GM18507 (cell line): Measurements from ENCODE around the gene WDR37.
A peak's percentile ranks its signal among the peaks of the same experiment; 100 is the strongest.
"Not testable (repeated sequence)": the region's sequence is repeated elsewhere in the genome, so short reads cannot be mapped to it uniquely, and the experiment has no call there.

ENCODE experiments used
- DNase-seq: peaks from one replicate; pipeline ENCODE4 v3.0.0; 2011; ENCODE audit warnings: low read depth; ENCODE audit not compliant: insufficient read length; ENCODE audit errors: extremely low spot score
- FAIRE-seq: peaks from 2 replicates; lab custom pipeline; 2011; peaks lifted over from hg19 to GRCh38; lab: Jason Lieb, UNC

WDR37 gene

GRCh38 chr10:1100143-1100542, 44.0 kb downstream of the WDR37 start:
- DNase-seq, result no peak
- no peak for FAIRE-seq

GRCh38 chr10:1100691-1101368, 44.6 kb downstream of the WDR37 start:
- DNase-seq, result no peak
- FAIRE-seq, result no peak

GRCh38 chr10:1101946-1102345, 45.8 kb downstream of the WDR37 start:
- FAIRE-seq, result no peak
- DNase-seq, result no peak

GRCh38 chr10:1102416-1102815, 46.2 kb downstream of the WDR37 start:
- FAIRE-seq, result no peak

GRCh38 chr10:1102831-1103230, 46.6 kb downstream of the WDR37 start:
- no peak for DNase-seq
- no peak for FAIRE-seq

More at GRCh38 chr10:1102416-1102815, 46.2 kb downstream of the WDR37 start:
- DNase-seq, result no peak

GRCh38 chr10:1103551-1103950, 47.4 kb downstream of the WDR37 start:
- FAIRE-seq (no peak), DNase-seq (no peak)

GRCh38 chr10:1104971-1105370, 48.8 kb downstream of the WDR37 start:
- FAIRE-seq (no peak), DNase-seq (no peak)

- no peak for DNase-seq
- no peak for FAIRE-seq
Observed at GRCh38 chr10:1107004-1107403, 50.8 kb downstream of the WDR37 start.

GRCh38 chr10:1107679-1108078, 51.5 kb downstream of the WDR37 start:
- FAIRE-seq, result no peak
- DNase-seq, result no peak

- peak; percentile 95 for FAIRE-seq
Observed at GRCh38 chr10:1109795-1110673, 53.8 kb downstream of the WDR37 start.

GRCh38 chr10:1110674-1111119, 54.5 kb downstream of the WDR37 start:
- DNase-seq (no peak), FAIRE-seq (no peak)

More at GRCh38 chr10:1109795-1110673, 53.8 kb downstream of the WDR37 start:
- peak; percentile 71 for DNase-seq

GRCh38 chr10:1114315-1114714, 58.1 kb downstream of the WDR37 start:
- DNase-seq (no peak), FAIRE-seq (no peak)

- no peak for DNase-seq
- no peak for FAIRE-seq
Observed at GRCh38 chr10:1114719-1115606, 58.8 kb downstream of the WDR37 start.

GRCh38 chr10:1115607-1115955, 59.4 kb downstream of the WDR37 start:
- DNase-seq (no peak), FAIRE-seq (no peak)

- FAIRE-seq (no peak), DNase-seq (no peak)
Observed at GRCh38 chr10:1116051-1116450, 59.9 kb downstream of the WDR37 start.

- DNase-seq (no peak), FAIRE-seq (no peak)
Observed at GRCh38 chr10:1116696-1117280, 60.6 kb downstream of the WDR37 start.

GRCh38 chr10:1117651-1118050, 61.5 kb downstream of the WDR37 start:
- DNase-seq, result no peak
- no peak for FAIRE-seq

GRCh38 chr10:1118318-1118717, 62.1 kb downstream of the WDR37 start:
- not testable (repeated sequence) for FAIRE-seq

GRCh38 chr10:1119027-1119426, 62.8 kb downstream of the WDR37 start:
- no peak for DNase-seq
- FAIRE-seq, result no peak

More at GRCh38 chr10:1118318-1118717, 62.1 kb downstream of the WDR37 start:
- DNase-seq, result not testable (repeated sequence)
